GM21825 (cell line): ENCODE results near the gene STKLD1.
"Not testable (repeated sequence)": the region's sequence is repeated elsewhere in the genome, so short reads cannot be mapped to it uniquely, and the experiment has no call there.

ENCODE experiments used
- ATAC-seq: cut with Tn5 transposase; IDR thresholded peaks from one replicate; pipeline ENCODE4 v1.9.1; 2021; ENCODE audit warnings: mild to moderate bottlenecking, moderate library complexity; ENCODE audit not compliant: unreplicated experiment

The STKLD1 gene

GRCh38 chr9:133375724-133376654 is at the start of gene STKLD1, which contains the start of gene SURF4:
Gene STKLD1, plus strand, starts transcription at chr9:133376366. Its CDS starts 108 bp downstream, at chr9:133376474.
Gene SURF4, minus strand, starts transcription at chr9:133376060. Its CDS starts 91 bp downstream, at chr9:133375969.
- peak; percentile 84 for ATAC-seq

GRCh38 chr9:133327021-133327420 is 49.1 kb upstream of the STKLD1 start:
- ATAC-seq, result not testable (repeated sequence)

GRCh38 chr9:133327834-133328484 is 48.2 kb upstream of the STKLD1 start:
- ATAC-seq, result no peak

- ATAC-seq, result not testable (repeated sequence)
These were observed 46.6 kb upstream of the STKLD1 start for GRCh38 chr9:133329306-133330156.

- no peak for ATAC-seq
These were observed 44.9 kb upstream of the STKLD1 start for GRCh38 chr9:133331221-133331620.

- ATAC-seq, result no peak
These were observed 44.4 kb upstream of the STKLD1 start for GRCh38 chr9:133331641-133332380.

DNA sequence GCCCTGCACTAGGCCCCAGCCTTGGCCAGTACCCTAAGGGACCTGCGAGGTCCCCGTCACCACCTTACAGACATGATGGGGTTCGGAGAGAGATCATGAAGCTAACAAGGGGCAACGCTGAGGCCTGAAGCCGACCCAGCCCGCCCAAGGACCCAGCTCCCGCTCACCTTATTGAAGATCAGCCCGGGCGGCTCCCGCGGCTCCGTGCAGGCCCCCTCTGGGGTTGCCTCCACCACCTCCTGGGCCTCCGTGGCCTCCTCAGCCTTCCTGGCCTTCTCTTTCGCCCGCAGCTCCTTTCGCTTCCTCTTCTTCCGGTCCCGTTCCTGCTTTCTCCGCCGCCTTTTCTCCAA is 43.8 kb upstream of the STKLD1 start:
- ATAC-seq, result no peak

GRCh38 chr9:133333011-133333410 is 43.2 kb upstream of the STKLD1 start:
- ATAC-seq, result no peak

- no peak for ATAC-seq
These were observed 42.6 kb upstream of the STKLD1 start for GRCh38 chr9:133333566-133333965.

GRCh38 chr9:133334161-133334560 is 42.0 kb upstream of the STKLD1 start:
- ATAC-seq, result no peak

- not testable (repeated sequence) for ATAC-seq
These were observed 41.3 kb upstream of the STKLD1 start for GRCh38 chr9:133334888-133335287.

GRCh38 chr9:133335924-133336811 is 40.0 kb upstream of the STKLD1 start, which contains the start of gene SURF6:
Gene SURF6, minus strand, starts transcription at chr9:133336188. Its CDS starts 56 bp downstream, at chr9:133336132.
- ATAC-seq, result peak; percentile 75

- ATAC-seq, result no peak
These were observed 36.5 kb upstream of the STKLD1 start for GRCh38 chr9:133339641-133340040.

GRCh38 chr9:133340256-133340655 is 35.9 kb upstream of the STKLD1 start:
- no peak for ATAC-seq

GRCh38 chr9:133340916-133341315 is 35.2 kb upstream of the STKLD1 start:
- no peak for ATAC-seq

DNA sequence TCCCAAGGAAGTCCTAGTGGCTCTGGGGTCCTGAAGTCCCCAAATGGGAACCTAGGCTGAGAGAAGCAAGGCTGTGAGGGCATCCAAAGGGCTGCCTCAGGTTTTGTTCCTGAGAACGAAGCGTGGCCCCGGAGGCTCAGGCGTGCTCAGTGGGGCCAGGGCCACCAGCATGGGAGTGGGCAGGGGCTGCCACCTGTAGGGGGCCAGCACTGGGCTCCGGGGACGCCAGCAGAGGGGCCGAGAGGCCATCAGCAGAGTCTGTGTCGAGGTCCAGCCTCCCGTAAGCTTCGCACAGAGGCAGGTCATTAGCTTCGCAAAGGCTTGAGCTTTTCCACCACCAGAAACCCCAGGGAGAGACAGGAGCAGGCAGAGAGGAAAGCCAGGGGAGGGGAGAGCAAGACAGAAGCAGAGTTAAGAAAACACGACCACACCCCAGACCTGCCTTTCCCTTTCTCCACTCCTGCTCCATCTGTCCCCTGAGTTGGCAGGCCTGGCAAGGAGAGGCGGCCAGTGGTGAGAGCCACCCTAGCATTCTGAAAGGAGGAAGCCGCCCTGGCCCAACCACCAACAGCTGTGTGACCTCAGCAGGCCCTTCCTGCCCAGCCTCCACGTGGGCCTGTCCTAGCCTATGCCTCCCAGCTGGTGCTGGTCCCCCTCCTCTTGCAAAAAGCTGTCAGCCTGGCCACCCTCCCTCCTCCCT is 34.6 kb upstream of the STKLD1 start:
- ATAC-seq, result no peak

DNA sequence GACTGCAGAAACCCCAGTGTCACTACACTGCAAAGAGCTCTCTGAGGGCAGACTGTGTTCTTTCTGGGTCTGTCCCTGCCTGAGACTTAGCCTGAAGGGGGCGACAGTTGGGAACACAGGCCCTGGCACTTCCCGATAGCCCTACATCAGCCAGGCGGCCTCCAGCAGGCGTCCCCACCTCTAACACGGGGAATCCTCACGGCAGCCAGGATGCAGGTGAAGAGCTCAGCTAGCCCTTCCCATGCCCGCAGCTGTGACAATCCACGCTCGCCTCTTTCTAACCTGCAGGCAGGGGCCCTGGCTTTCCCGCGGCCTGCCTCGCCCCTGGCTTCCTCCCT is 34.1 kb upstream of the STKLD1 start:
- no peak for ATAC-seq

DNA sequence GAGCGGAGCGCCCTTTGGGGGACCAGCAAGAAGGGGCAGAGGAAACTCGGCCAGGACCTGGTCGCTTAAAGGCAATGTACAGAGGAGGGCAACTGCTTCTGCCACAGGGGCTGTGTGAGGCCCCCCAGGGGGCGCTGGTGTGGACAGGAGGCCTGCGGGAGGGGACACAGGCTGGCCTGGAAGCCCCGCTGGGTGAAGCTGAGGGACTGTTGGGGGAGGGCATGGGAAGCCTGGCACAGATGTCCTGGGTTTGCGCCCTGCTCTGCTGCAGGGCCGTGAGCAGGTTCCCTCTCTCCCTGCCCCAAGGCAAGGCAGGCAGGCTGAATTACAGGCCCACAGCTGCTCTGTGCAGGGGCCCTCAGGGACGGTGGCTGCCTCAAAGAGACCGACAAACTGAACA is 33.6 kb upstream of the STKLD1 start:
- no peak for ATAC-seq

- ATAC-seq, result no peak
These were observed 32.1 kb upstream of the STKLD1 start for GRCh38 chr9:133344071-133344470.
